PC-9 (cell line): ENCODE measurements around the gene CTBP2. TPM values are rescaled to one million over a fixed set of nuclear protein-coding genes. Genes with fewer than 3 reads are reported as not detected.

Experiments
- BruUV-seq: library from RNA; stranded (reverse); fragments of 400-500 nt; replicated peaks from 2 replicates; lab custom pipeline; 2021; lab: Mats Ljungman, UMichigan
- CTCF ChIA-PET: fragments of 300-600 bp; sonication (Branson Sonifier 250); formaldehyde crosslinking; loops from one replicate; lab custom pipeline; 2022; ENCODE audit warnings: antibody characterized with exemption; lab: Charles Lee
- POLR2A ChIA-PET: fragments of 300-600 bp; sonication (Branson Sonifier 250); formaldehyde crosslinking; loops from one replicate; lab custom pipeline; 2022; ENCODE audit warnings: antibody characterized with exemption; ENCODE audit not compliant: unreplicated experiment; lab: Charles Lee
- DNase-seq, 2 experiments: peaks; one replicate each; pipeline versions ENCODE4 v3.0.0 to v3.0.0-alpha.2; 2015 to 2022; ENCODE audit warnings: mixed read lengths in 1 of 2
- H2AFZ ChIP-seq: fragments of 200-600 bp; sonication (generic); 2 replicates; pipeline ENCODE4 v1.8.1; 2017; ENCODE audit warnings: antibody characterized with exemption
- H3F3A ChIP-seq: fragments of 200-600 bp; sonication (generic); 2 replicates; pipeline ENCODE4 v1.8.1; 2017; ENCODE audit warnings: antibody characterized with exemption, mild to moderate bottlenecking, low read depth; ENCODE audit not compliant: insufficient read depth
- H3K27ac ChIP-seq: fragments of 200-600 bp; sonication (generic); 2 replicates; pipeline ENCODE4 v1.6.1; 2016; ENCODE audit warnings: mixed run types
- H3K27me3 ChIP-seq: fragments of 200-600 bp; sonication (generic); 2 replicates; pipeline ENCODE4 v1.6.1; 2016; ENCODE audit warnings: low read depth, mixed run types; ENCODE audit not compliant: insufficient read depth
- H3K36me3 ChIP-seq: fragments of 200-600 bp; sonication (generic); 2 replicates; pipeline ENCODE4 v1.6.1; 2016; ENCODE audit warnings: low read depth, mixed run types
- H3K4me1 ChIP-seq: fragments of 200-600 bp; sonication (generic); replicated peaks from 2 replicates; pipeline ENCODE4 v1.6.1; 2016; ENCODE audit warnings: mixed run types; ENCODE audit not compliant: insufficient read depth
- H3K4me2 ChIP-seq: fragments of 200-600 bp; sonication (generic); 2 replicates; pipeline ENCODE4 v1.6.1; 2017; ENCODE audit warnings: mixed run types
- H3K4me3 ChIP-seq: fragments of 200-600 bp; sonication (generic); 2 replicates; pipeline ENCODE4 v1.6.1; 2016; ENCODE audit warnings: mixed run types
- H3K79me2 ChIP-seq: fragments of 200-600 bp; sonication (generic); 2 replicates; pipeline ENCODE4 v1.6.1; 2017; ENCODE audit warnings: low read depth, mixed run types
- H3K9me2 ChIP-seq: fragments of 200-600 bp; sonication (generic); 2 replicates; pipeline ENCODE4 v1.8.1; 2017; ENCODE audit warnings: mild to moderate bottlenecking; ENCODE audit not compliant: insufficient read depth
- H3K9me3 ChIP-seq: fragments of 200-600 bp; sonication (generic); 2 replicates; pipeline ENCODE4 v1.8.1; 2016; ENCODE audit warnings: low read depth; ENCODE audit not compliant: insufficient read depth
- H4K20me1 ChIP-seq: fragments of 200-600 bp; sonication (generic); 2 replicates; pipeline ENCODE4 v1.8.1; 2017; ENCODE audit not compliant: insufficient read depth
- EZH2 ChIP-seq: fragments of 200-600 bp; sonication (generic); IDR thresholded peaks from 2 replicates; pipeline ENCODE4 v1.8.0; 2017; ENCODE audit warnings: antibody characterized with exemption, low read depth
- intact Hi-C: fragments of 100-400 bp; cut with micrococcal nuclease; formaldehyde crosslinking; loops from one replicate; pipeline ENCODE4 v1.10.0; 2022; ENCODE audit not compliant: unreplicated experiment
- total RNA-seq: library from RNA; stranded (reverse); gene quantifications from 2 replicates; pipeline ENCODE4 v1.2.3, GENCODE V29; 2021
- TF ChIP-seq, protein P1 (sequence below): fragments of 200-600 bp; sonication (generic); conservative IDR thresholded peaks from 2 replicates; pipeline ENCODE4 v1.6.1; 2017; ENCODE audit warnings: mixed run types, antibody characterized with exemption, mild to moderate bottlenecking, moderate library complexity

Gene CTBP2
- total RNA-seq, 1 experiment from 2014 or later = 60.5 TPM

DNA sequence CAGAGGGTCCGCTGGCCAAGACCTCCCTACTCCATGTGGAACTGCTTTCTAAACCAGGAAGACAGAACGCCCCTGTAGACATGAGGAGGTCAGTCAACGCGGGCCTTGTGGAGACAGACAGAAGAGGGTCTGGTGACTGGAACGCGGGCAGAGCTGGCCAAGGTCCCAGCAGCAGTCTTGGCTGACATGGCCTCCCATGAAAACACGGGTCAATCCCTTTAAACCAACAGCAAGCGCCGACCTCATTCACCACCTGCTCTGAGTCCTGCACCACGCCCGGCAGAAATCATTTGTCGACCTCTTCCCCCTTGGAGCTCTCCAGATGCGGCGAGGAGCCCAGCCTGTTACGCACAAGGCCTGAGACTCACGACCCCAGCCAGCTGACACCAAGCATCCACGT, 140.0 kb downstream of the CTBP2 start:
- Histone ChIP-seq H3K4me2 (no peak overlapping the region), H3K27ac (no peak overlapping the region), H3K9me3 (no peaks in the 10 kb centered on the region), H3K27me3 (no peaks in the 10 kb centered on the region), H3K9me2 (no peaks in the 10 kb centered on the region), H3K36me3 (no peaks in the 10 kb centered on the region), H3K4me3 (no peak overlapping the region), H3F3A (no peaks in the 10 kb centered on the region), H2AFZ (no peak overlapping the region), H4K20me1 (0 out of 2 replicates have a peak, but pooled peaks cover 2% of the 10 kb centered on the region), H3K79me2 (peaks cover 38% of the 10 kb centered on the region), H3K4me1 (no peaks in the 10 kb centered on the region)
- ChIA-PET CTCF (no interaction called here), POLR2A (no interaction called here)
- TF ChIP-seq, protein P1, sequence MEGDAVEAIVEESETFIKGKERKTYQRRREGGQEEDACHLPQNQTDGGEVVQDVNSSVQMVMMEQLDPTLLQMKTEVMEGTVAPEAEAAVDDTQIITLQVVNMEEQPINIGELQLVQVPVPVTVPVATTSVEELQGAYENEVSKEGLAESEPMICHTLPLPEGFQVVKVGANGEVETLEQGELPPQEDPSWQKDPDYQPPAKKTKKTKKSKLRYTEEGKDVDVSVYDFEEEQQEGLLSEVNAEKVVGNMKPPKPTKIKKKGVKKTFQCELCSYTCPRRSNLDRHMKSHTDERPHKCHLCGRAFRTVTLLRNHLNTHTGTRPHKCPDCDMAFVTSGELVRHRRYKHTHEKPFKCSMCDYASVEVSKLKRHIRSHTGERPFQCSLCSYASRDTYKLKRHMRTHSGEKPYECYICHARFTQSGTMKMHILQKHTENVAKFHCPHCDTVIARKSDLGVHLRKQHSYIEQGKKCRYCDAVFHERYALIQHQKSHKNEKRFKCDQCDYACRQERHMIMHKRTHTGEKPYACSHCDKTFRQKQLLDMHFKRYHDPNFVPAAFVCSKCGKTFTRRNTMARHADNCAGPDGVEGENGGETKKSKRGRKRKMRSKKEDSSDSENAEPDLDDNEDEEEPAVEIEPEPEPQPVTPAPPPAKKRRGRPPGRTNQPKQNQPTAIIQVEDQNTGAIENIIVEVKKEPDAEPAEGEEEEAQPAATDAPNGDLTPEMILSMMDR = no peak
- no peak for TF ChIP-seq EZH2
- intact Hi-C loops = no loop called here
- DNase-seq = no peak
- BruUV-seq = no TSS peak

DNA sequence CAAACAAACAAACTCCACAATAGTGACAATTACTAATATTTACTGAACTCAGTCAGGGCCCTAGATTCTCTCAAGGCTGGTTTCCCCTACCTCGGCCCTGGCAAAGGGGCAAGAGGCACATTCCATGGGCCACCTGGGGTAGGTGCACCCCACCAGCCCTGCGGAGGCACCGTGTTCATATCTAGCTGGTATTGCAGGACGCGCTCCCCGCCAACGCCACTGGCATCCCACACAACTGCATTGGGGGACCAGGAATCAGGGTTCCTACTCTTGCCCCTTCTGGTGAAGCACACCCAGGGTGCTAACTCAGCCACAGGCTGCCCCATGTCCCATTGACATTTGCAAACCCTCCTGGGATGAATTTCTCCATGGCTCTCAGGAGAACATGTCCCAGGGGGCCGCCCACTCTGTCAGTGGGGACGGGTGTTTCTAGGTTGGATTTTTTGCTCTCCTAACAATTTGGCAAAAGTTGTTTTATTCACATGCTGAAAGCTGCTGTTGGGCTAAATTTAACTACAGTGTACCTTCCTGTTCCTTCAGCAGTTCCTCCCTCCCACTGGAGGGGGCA, 141.7 kb downstream of the CTBP2 start:
- intact Hi-C loops = no loop called here
- H3K36me3 ChIP-seq = no peaks in the 10 kb centered on the region
- POLR2A ChIA-PET = no interaction called here

DNA sequence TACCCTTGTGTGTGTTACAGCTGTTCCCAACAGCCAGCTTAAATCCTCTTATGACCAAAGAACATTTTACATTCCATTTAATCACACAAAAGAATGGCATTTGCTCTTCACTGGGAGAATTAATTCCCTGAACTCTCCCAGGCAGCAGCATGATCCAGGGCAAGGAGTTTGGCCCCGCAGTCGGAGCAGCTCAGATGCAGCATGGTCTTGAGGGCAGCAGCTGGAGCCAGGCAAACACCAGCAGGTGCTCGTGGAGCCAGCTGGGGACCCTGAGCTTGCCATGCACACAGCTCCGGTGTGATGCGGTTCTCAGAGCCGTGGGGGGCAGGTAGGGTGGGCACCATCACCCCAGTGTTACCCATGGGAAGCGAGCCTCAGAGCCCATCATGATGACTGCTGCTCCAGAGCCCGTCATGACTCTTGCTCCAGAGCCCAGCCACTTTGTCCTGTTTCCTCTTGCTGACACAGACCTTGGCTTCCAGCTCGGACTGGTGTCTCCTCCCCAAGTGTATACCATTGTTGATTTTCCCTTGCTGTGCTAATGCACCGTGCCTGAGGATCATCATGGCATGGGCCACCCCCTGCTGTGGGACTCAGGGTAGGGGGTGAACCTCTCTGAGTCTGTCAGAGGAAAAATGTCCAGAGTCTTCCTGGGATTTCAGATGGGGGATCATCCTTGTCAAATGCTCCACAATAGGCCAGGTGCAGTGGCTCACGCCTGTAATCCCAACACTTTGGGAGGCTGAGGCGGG, 142.6 kb downstream of the CTBP2 start:
- Histone ChIP-seq H3K79me2 (peaks cover 41% of the 10 kb centered on the region), H4K20me1 (0 out of 2 replicates have a peak, but pooled peaks cover 2% of the 10 kb centered on the region)

More for the DNA sequence above, 141.7 kb downstream of the CTBP2 start:
- TF ChIP-seq, protein P1 = no peak
- no peak for TF ChIP-seq EZH2
- Histone ChIP-seq H4K20me1 (0 out of 2 replicates have a peak, but pooled peaks cover 2% of the 10 kb centered on the region), H3K9me3 (no peaks in the 10 kb centered on the region), H3K4me2 (no peak overlapping the region), H2AFZ (no peak overlapping the region), H3K27me3 (no peaks in the 10 kb centered on the region), H3K27ac (no peak overlapping the region), H3K79me2 (peaks cover 33% of the 10 kb centered on the region), H3K9me2 (no peaks in the 10 kb centered on the region), H3K4me1 (no peaks in the 10 kb centered on the region), H3F3A (no peaks in the 10 kb centered on the region), H3K4me3 (no peak overlapping the region)
- no TSS peak for BruUV-seq
- CTCF ChIA-PET = no interaction called here
- DNase-seq = no peak

More for the DNA sequence above, 142.6 kb downstream of the CTBP2 start:
- Histone ChIP-seq H3K4me3 (no peak overlapping the region), H3K27me3 (no peaks in the 10 kb centered on the region), H3K4me2 (no peak overlapping the region), H3K36me3 (no peaks in the 10 kb centered on the region), H3K27ac (no peak overlapping the region), H3K9me2 (no peaks in the 10 kb centered on the region), H2AFZ (no peak overlapping the region), H3K9me3 (no peaks in the 10 kb centered on the region), H3F3A (no peaks in the 10 kb centered on the region), H3K4me1 (no peaks in the 10 kb centered on the region)
- TF ChIP-seq, protein P1 = no peak
- no peak for TF ChIP-seq EZH2
- no TSS peak for BruUV-seq
- no peak for DNase-seq
- CTCF ChIA-PET = no interaction called here
- POLR2A ChIA-PET = no interaction called here
- intact Hi-C loops = no loop called here
